HTR-8/SVneo (cell line): ENCODE data around the gene SUGCT.

Source experiments
- DNase-seq: peaks from one replicate; pipeline ENCODE4 v3.0.0; 2011; ENCODE audit warnings: low spot score, mixed read lengths; ENCODE audit not compliant: insufficient read length
- FAIRE-seq: peaks from 2 replicates; lab custom pipeline; 2011; peaks lifted over from hg19 to GRCh38; lab: Jason Lieb, UNC

Gene SUGCT

GRCh38 chr7:40723829-40724228, 589.0 kb downstream of the SUGCT start:
- FAIRE-seq (no peak), DNase-seq (no peak)

GRCh38 chr7:40726559-40726958, 591.8 kb downstream of the SUGCT start:
- DNase-seq (no peak), FAIRE-seq (no peak)

DNA sequence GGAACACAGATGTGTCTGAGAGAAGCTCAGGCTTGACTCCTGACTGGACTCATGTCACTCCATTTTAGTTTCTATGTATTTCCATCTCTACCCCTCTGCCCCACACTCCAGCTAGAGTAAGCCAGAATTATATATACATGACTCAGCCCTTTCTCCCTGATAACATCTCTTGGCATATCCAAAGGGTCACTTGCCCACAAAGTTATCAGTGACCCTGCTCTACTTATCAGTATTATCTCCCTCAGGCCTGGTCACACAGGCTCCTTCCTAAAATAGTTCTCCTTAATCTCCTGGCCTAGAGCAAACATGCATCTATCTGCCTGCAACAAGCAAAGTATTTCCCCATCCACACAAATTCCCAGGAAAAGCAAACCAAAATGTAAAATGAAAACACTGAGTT, 598.3 kb downstream of the SUGCT start:
- FAIRE-seq = no peak
- DNase-seq = no peak

- FAIRE-seq (no peak), DNase-seq (no peak)
Measured at GRCh38 chr7:40733578-40733977, 598.8 kb downstream of the SUGCT start.

DNA sequence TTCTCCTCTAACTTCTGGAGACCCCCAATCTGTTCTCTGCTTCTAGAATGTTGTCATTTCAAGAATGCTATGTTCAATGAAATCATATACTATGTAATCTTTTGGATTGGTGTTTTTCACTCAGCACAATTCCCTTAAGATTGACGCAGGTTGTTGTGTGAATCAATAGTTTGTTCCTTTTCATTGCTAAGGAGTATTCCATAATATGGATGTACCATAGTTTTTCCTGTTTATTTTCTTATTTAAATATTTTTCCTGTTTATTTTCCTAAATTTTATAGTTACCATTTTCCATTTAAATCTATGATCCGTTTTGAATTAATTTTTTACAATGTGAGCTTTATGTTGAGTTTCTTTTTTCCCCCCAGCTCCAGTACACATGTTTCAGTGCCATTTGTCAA, 604.5 kb downstream of the SUGCT start:
- FAIRE-seq (no peak), DNase-seq (no peak)

- no peak for DNase-seq
- FAIRE-seq = no peak
Measured at GRCh38 chr7:40742270-40742669, 607.5 kb downstream of the SUGCT start.

- no peak for FAIRE-seq
- DNase-seq = no peak
Measured at GRCh38 chr7:40746841-40747556, 612.2 kb downstream of the SUGCT start.

- DNase-seq (no peak), FAIRE-seq (no peak)
Measured at GRCh38 chr7:40747856-40748255, 613.1 kb downstream of the SUGCT start.

DNA sequence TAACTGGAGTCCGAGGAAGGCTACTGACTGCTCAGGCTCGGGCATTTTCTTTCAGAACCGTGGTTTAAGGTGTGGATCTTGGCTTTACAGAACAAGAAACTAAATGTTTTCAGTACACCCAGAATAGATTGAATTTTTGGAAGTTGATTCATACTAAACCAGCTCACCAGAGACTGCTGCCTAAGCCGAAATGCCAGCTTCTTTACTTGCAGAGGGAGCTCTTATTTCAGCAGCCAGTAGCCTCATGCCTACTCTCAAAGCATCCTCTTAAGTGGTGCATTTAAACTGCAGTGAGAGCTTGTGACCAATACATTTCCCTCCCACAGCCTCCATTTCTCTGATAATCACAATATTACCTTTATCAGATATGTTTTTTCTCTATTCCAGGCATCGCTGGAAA, 615.1 kb downstream of the SUGCT start:
- FAIRE-seq = no peak

DNA sequence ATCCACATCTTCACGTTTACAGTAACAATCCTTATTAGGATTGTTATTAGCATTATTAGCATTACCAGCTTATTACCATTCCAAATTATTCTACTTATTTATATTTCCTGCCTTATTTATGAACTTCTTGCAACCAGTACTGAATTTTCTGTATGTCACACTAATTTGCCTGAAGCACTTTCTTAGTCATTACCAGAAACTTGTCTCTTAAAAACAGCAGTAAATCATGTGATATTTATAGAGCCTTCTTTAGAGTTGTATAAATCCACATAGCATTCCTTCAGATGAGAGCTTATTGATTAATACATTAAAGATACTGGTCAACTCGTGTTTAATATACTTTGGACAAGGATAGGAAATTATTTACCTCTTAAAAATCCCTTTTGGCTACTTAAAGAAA, 618.6 kb downstream of the SUGCT start:
- no peak for DNase-seq
- no peak for FAIRE-seq

More for the DNA sequence above, 615.1 kb downstream of the SUGCT start:
- no peak for DNase-seq

DNA sequence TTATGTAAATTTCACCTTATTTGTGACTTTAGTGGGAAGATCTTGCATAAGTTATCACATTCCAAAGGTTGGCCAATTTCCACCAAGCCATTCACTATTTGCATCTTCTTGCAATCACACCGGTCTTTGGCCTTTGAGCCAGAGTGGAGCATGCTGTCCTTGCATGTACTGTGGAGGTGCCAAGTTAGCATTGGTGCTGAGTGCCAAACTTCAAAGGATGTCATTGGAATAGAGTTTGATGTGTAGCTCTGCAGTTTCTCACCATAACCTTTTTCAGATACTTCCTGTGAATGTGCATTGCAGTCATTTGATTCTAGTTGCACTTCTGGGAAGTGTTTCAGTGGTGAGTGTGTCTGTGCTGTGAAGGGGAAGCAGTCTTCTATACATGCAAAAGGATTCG, 620.6 kb downstream of the SUGCT start:
- DNase-seq = no peak
- FAIRE-seq = no peak

GRCh38 chr7:40757109-40757508, 622.3 kb downstream of the SUGCT start:
- DNase-seq (no peak), FAIRE-seq (no peak)

DNA sequence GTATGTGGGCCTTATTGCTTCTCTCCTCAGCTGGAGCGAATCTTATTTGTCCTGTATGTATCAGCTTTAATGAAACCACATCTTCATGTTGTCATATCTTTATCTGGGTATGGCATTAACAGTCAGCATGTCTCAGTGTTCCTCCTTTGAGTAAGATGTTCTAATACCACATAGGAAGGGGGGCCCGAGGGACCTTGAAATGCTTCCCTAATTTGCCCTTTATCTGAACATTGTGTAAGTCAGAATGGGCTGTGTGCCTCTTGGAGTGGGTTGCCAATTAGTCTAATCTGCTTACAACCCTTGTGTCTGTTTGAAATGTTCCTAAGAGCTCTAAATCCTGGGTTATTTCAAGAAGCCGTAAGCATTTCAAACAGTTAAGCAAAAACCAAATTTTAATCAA, 623.8 kb downstream of the SUGCT start:
- DNase-seq (no peak), FAIRE-seq (no peak)

DNA sequence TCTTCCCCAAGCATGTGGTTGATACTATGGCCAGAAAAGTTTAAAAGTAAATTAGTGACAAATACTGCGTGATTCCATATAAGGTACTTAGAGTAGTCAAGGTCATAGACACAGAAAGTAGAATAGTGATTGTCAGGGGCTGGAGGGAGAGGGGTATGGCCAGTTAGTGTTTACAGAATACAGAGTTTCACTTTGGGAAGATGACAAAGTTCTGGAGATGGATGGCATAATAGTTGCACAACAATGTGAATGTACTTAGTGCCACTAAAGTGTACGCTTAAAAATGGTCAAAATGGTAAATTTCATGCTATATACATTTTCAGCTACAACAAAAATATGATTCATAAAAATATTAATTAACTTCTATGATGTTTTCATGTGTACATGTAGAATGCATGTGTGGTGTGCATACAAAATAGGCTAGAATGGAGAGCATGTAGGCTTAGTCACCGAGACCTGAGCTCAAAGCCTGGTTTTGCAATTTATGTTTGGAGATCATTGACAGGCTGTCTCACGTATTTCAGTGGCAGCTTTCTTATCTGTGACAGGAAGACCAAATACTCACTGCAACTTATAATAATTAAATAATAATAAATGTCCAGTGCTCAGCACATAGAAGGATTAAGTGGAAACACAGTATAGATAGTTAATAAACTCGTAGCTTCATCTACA, 625.6 kb downstream of the SUGCT start:
- FAIRE-seq (no peak), DNase-seq (no peak)

DNA sequence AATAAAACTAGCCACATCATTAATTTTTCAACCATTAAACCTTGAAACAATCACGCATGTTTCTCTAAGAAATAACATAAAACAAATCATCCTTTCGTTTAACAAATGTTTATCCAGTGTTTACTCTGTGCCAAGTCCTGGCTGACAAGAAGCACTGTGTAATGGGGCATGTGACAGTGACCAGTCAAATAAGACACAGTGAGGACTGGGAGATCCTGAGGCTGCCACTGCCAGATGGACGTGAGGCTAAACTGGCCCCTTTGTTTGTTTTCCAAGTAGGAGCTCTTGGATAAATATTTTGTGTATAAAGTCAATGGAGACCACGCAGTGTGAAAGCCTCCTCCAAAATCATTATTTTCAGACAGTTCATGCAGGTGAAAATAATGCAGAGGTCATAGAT, 626.2 kb downstream of the SUGCT start:
- DNase-seq (no peak), FAIRE-seq (no peak)

DNA sequence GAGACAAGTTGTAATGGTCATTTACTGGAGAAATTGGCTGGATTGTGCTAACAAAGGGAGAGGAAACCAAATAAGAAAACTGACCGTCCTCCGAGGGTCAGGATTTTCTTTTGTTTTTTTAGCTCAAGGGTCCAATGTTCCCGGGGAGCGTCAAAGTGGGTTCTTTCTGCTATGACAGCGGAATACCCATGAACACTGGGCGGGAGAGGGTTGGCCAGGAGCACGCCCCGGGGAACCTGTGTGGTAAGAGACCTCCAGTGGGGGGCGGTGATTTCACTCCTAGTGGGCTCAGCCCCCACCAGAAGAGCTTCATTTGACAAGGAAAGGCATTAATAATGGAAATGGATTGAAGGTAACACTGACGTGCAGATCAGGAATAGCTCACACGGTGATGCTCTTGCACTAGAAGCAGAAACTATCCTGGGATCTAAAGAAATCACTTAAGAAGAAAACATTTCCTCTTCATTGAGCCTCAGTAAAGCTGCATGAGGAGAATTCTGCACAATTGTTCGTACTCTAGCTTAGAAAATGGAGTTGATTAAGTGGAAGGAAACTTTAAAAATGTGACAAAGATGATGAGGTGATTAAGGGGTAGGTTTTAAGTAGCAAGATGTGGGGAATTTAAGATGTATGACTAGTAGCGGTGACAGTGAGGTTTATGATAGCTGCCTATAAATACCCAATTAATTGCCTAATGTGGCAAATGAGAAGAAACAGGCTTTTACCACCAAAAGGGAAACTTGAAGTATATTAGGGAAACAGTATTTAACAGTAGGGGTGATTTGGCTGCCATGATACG, 627.2 kb downstream of the SUGCT start:
- no peak for FAIRE-seq
- no peak for DNase-seq

GRCh38 chr7:40763319-40764287, 628.8 kb downstream of the SUGCT start:
- no peak for DNase-seq
- no peak for FAIRE-seq

GRCh38 chr7:40765639-40766038, 630.8 kb downstream of the SUGCT start:
- FAIRE-seq (no peak), DNase-seq (no peak)

- FAIRE-seq = no peak
Measured at GRCh38 chr7:40772096-40772495, 637.3 kb downstream of the SUGCT start.

GRCh38 chr7:40773656-40774055, 638.9 kb downstream of the SUGCT start:
- DNase-seq (no peak), FAIRE-seq (no peak)

More at GRCh38 chr7:40772096-40772495, 637.3 kb downstream of the SUGCT start:
- no peak for DNase-seq
